Nucleus accumbens (tissue), 56 donors: ENCODE measurements around the gene TGOLN2.
"Not testable (repeated sequence)": the region's sequence is repeated elsewhere in the genome, so short reads cannot be mapped to it uniquely, and the experiment has no call there.

Source experiments
- DNase-seq, 56 donors: peaks; one replicate each; lab custom pipeline; 2025; lab: John Stamatoyannopoulos, UW

TGOLN2 gene

GRCh38 chr2:85327822-85328617, at the start of gene TGOLN2:
Gene TGOLN2 (minus strand): TSS chr2:85327989. CDS start chr2:85327962, 27 bp downstream.
- DNase-seq, result peak in 55 of 56 donors; percentile 57 to 96 (median 89)

- no peak for DNase-seq
These were observed 49.3 kb upstream of the TGOLN2 start for GRCh38 chr2:85377083-85377482.

GRCh38 chr2:85376291-85377065, 48.7 kb upstream of the TGOLN2 start:
- no peak for DNase-seq

GRCh38 chr2:85371045-85371444, 43.3 kb upstream of the TGOLN2 start:
- DNase-seq, result no peak

GRCh38 chr2:85369500-85369899, 41.7 kb upstream of the TGOLN2 start:
- no peak for DNase-seq

- no peak for DNase-seq
These were observed 41.1 kb upstream of the TGOLN2 start for GRCh38 chr2:85368921-85369320.

- DNase-seq, result no peak
These were observed 39.4 kb upstream of the TGOLN2 start for GRCh38 chr2:85367180-85367579.

GRCh38 chr2:85362653-85363387, 35.0 kb upstream of the TGOLN2 start:
- not testable (repeated sequence) for DNase-seq

GRCh38 chr2:85357736-85358135, 29.9 kb upstream of the TGOLN2 start:
- DNase-seq, result no peak

- no peak for DNase-seq
These were observed 28.4 kb upstream of the TGOLN2 start for GRCh38 chr2:85356186-85356585.

GRCh38 chr2:85355521-85355920, 27.7 kb upstream of the TGOLN2 start:
- DNase-seq, result no peak

- no peak for DNase-seq
These were observed 27.3 kb upstream of the TGOLN2 start for GRCh38 chr2:85355073-85355410.

- peak; percentile 72 to 98 (median 94) for DNase-seq
These were observed 26.7 kb upstream of the TGOLN2 start, which contains the start of the genes ELMOD3 and RETSAT for GRCh38 chr2:85354286-85355072. Gene ELMOD3 (plus strand): TSS chr2:85354769. CDS start chr2:85357199, 2,430 bp downstream. Gene RETSAT (minus strand): TSS chr2:85354528. CDS start chr2:85354507, 21 bp downstream.

GRCh38 chr2:85353876-85354285, 26.1 kb upstream of the TGOLN2 start:
- peak in 8 of 56 donors; percentile 25 to 42 (median 34) for DNase-seq

GRCh38 chr2:85347599-85347998, 19.8 kb upstream of the TGOLN2 start:
- DNase-seq, result no peak

- no peak for DNase-seq
These were observed 16.7 kb upstream of the TGOLN2 start for GRCh38 chr2:85344356-85344954.

GRCh38 chr2:85343207-85343895, 15.6 kb upstream of the TGOLN2 start:
- DNase-seq, result not testable (repeated sequence)

GRCh38 chr2:85342156-85342555, 14.4 kb upstream of the TGOLN2 start:
- no peak for DNase-seq
